ENCODE results near the gene PEG3. TPM values are rescaled to one million over a fixed set of nuclear protein-coding genes. Genes with fewer than 3 reads are reported as not detected.
"Not testable (repeated sequence)": the region's sequence is repeated elsewhere in the genome, so short reads cannot be mapped to it uniquely, and the experiment has no call there.

The PEG3 gene
- polyA plus RNA-seq, 2 of the 4 experiments (the other 2 are of a cell fraction): not detected

DNA sequence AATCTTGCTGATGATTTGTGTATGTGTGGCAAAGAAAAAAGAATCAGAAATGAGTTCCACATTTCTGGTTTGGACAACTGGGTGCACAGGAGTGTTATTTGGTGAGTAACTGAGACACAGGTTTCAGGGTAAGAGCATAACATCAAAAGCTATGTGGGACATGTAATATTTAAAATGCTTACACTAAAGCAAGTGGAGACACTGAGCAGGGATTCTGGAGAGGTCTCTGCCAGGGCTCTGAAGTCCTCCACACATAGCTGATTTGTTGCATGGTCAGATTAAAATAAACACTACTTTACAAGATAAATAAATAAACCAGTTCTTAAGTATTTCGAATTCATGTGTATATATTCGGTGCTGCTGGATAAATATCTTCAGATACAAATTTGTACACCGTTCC lies 16.3 kb upstream of the PEG3 start:
- no peak for DNase-seq (ENCODE audit: low read depth in 1 of 2, low spot score in 1 of 2)
- FAIRE-seq: no peak

DNA sequence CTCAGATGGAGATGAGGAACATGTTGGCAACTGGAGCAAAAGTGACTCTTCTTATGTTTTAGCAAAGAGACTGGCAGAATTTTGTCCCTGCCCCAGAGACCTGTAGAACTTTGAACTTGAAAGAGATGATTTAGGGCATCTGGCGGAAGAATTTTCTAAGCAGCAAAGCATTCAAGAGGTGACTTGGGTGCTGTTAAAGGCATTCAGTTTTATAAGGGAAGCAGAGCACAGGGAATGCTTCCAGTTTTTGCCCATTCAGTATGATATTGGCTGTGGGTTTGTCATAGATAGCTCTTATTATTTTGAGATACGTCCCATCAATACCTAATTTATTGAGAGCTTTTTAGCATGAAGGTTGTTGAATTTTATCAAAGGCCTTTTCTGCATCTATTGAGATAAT lies 11.8 kb upstream of the PEG3 start:
- ATAC-seq; H3K27ac ChIP-seq; H3K4me1 ChIP-seq; POLR2A ChIA-PET; DNase-seq (ENCODE audit: low read depth in 1 of 2, low spot score in 1 of 2); CTCF ChIA-PET; H3K4me3 ChIP-seq; H3K4me2 ChIP-seq; FAIRE-seq: not testable (repeated sequence)
- peaks cover 42% of the 10 kb centered on the region for H3K9me3 ChIP-seq
- 31% methylated on average over 2 of the region's 2 CpGs for WGBS (ENCODE audit: missing lambda C conversion rate)

More for the DNA sequence above, 16.3 kb upstream of the PEG3 start:
- Histone ChIP-seq H3K4me3 (no peak overlapping the region), H3K9me3 (peaks cover 41% of the 10 kb centered on the region), H3K4me1 (no peaks in the 10 kb centered on the region), H3K4me2 (no peak overlapping the region), H3K27ac (no peak overlapping the region)
- CTCF ChIA-PET: interaction anchor here (2.4 kb wide), 1 partner anchor 12 kb away, joined by 6 read pairs; no protein-coding TSS in a partner anchor
- no peak for TF ChIP-seq HDAC2 (IDR thresholded peaks at IDR 0.05)
- TF ChIP-seq BHLHE40 (IDR thresholded peaks at IDR 0.05; ENCODE audit: low read depth, low read length): no peak
- no peak for TF ChIP-seq SMC3 (IDR thresholded peaks at IDR 0.05)
- TF ChIP-seq, protein P1, sequence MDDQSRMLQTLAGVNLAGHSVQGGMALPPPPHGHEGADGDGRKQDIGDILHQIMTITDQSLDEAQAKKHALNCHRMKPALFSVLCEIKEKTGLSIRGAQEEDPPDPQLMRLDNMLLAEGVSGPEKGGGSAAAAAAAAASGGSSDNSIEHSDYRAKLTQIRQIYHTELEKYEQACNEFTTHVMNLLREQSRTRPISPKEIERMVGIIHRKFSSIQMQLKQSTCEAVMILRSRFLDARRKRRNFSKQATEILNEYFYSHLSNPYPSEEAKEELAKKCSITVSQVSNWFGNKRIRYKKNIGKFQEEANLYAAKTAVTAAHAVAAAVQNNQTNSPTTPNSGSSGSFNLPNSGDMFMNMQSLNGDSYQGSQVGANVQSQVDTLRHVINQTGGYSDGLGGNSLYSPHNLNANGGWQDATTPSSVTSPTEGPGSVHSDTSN (IDR thresholded peaks at IDR 0.05): no peak
- no peak for TF ChIP-seq HOXA7 (CRISPR knock-in tag; IDR thresholded peaks at IDR 0.05)
- no peak for TF ChIP-seq CHD2 (IDR thresholded peaks at IDR 0.05; ENCODE audit: low read length, partially characterized antibody)
- no peak for TF ChIP-seq HOXB5 (CRISPR knock-in tag; IDR thresholded peaks at IDR 0.05)
- no peak for TF ChIP-seq FOXS1 (CRISPR knock-in tag; IDR thresholded peaks at IDR 0.05)
- no peak for TF ChIP-seq HOXB13 (CRISPR knock-in tag; IDR thresholded peaks at IDR 0.05; ENCODE audit: low read depth)
- no peak for TF ChIP-seq POLR2AphosphoS2 (conservative IDR thresholded peaks at IDR 0.05; ENCODE audit: low read length)
- TF ChIP-seq MYC (IDR thresholded peaks at IDR 0.05; ENCODE audit: borderline replicate concordance, low read length): no peak
- TF ChIP-seq, protein P2, sequence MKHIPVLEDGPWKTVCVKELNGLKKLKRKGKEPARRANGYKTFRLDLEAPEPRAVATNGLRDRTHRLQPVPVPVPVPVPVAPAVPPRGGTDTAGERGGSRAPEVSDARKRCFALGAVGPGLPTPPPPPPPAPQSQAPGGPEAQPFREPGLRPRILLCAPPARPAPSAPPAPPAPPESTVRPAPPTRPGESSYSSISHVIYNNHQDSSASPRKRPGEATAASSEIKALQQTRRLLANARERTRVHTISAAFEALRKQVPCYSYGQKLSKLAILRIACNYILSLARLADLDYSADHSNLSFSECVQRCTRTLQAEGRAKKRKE (CRISPR knock-in tag; IDR thresholded peaks at IDR 0.05; ENCODE audit: low read depth): no peak
- TF ChIP-seq, protein P3, sequence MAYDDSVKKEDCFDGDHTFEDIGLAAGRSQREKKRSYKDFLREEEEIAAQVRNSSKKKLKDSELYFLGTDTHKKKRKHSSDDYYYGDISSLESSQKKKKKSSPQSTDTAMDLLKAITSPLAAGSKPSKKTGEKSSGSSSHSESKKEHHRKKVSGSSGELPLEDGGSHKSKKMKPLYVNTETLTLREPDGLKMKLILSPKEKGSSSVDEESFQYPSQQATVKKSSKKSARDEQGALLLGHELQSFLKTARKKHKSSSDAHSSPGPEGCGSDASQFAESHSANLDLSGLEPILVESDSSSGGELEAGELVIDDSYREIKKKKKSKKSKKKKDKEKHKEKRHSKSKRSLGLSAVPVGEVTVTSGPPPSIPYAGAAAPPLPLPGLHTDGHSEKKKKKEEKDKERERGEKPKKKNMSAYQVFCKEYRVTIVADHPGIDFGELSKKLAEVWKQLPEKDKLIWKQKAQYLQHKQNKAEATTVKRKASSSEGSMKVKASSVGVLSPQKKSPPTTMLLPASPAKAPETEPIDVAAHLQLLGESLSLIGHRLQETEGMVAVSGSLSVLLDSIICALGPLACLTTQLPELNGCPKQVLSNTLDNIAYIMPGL (CRISPR knock-in tag; IDR thresholded peaks at IDR 0.05; ENCODE audit: borderline replicate concordance): no peak
- no peak for TF ChIP-seq MAFK (IDR thresholded peaks at IDR 0.05; ENCODE audit: partially characterized antibody)
- no peak for TF ChIP-seq GATA3 (IDR thresholded peaks at IDR 0.05; ENCODE audit: borderline replicate concordance)
- no peak for TF ChIP-seq ZNF302 (CRISPR knock-in tag; IDR thresholded peaks at IDR 0.05)
- TF ChIP-seq, protein P4, sequence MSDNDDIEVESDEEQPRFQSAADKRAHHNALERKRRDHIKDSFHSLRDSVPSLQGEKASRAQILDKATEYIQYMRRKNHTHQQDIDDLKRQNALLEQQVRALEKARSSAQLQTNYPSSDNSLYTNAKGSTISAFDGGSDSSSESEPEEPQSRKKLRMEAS (IDR thresholded peaks at IDR 0.05): no peak
- no peak for TF ChIP-seq FOSL2 (IDR thresholded peaks at IDR 0.05)
- no peak for TF ChIP-seq FOSL2 (CRISPR knock-in tag; IDR thresholded peaks at IDR 0.05)
- under 1% methylated on average over 3 of the region's 3 CpGs for WGBS (ENCODE audit: missing lambda C conversion rate)
- no peak for ATAC-seq
- POLR2A ChIA-PET: no interaction called here

DNA sequence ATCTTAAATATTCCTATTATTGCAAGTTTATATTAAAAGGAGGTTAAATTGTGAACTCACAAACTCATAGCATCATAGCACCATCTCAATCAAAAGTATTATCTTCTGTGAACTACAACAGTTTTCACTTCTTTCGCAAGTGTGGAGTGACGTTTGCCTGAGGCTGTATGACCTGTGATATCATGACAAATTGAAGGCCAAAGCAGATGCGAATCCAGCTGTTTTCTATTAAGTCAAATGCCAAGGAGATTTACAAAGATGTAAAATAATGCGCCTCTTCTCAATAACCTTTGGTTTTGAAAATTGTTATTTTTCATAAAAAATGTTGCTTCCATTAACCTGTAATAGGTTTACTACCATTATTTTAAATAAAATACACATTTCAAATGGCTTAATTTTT lies 7.6 kb upstream of the PEG3 start:
- no peak for FAIRE-seq
- WGBS (ENCODE audit: missing lambda C conversion rate): 23% methylated on average over 4 of the region's 4 CpGs

More for the DNA sequence above, 7.6 kb upstream of the PEG3 start:
- no peak overlapping the region for H3K27ac ChIP-seq
- TF ChIP-seq POLR2A (IDR thresholded peaks at IDR 0.05; ENCODE audit: low read length) (no peak), FOSL2 (IDR thresholded peaks at IDR 0.05) (no peak), FOSL2 (CRISPR knock-in tag; IDR thresholded peaks at IDR 0.05) (no peak), CBX2 (IDR thresholded peaks at IDR 0.05; ENCODE audit: borderline replicate concordance, low read depth) (no peak), CHD4 (IDR thresholded peaks at IDR 0.05; ENCODE audit: borderline replicate concordance) (no peak), RCOR1 (IDR thresholded peaks at IDR 0.05; ENCODE audit: low read depth, low read length) (no peak), HOXA7 (CRISPR knock-in tag; IDR thresholded peaks at IDR 0.05) (no peak), SREBF2 (IDR thresholded peaks at IDR 0.05) (no peak), CHD2 (IDR thresholded peaks at IDR 0.05; ENCODE audit: low read length, partially characterized antibody) (no peak), TFCP2L1 (CRISPR knock-in tag; IDR thresholded peaks at IDR 0.05) (no peak)
- TF ChIP-seq, protein P5, sequence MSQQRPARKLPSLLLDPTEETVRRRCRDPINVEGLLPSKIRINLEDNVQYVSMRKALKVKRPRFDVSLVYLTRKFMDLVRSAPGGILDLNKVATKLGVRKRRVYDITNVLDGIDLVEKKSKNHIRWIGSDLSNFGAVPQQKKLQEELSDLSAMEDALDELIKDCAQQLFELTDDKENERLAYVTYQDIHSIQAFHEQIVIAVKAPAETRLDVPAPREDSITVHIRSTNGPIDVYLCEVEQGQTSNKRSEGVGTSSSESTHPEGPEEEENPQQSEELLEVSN (IDR thresholded peaks at IDR 0.05; ENCODE audit: borderline replicate concordance, low read depth): no peak
- DNase-seq (ENCODE audit: low read depth in 1 of 2, low spot score in 1 of 2): no peak
- ChIA-PET POLR2A (no interaction called here), CTCF (no interaction called here)
- no peaks in the 10 kb centered on the region for H3K4me1 ChIP-seq
- no peak for ATAC-seq
- H3K9me3 ChIP-seq: peaks cover 29% of the 10 kb centered on the region; the same call in 2 of the 3 replicates
- H3K4me3 ChIP-seq: no peak overlapping the region
- H3K4me2 ChIP-seq: no peak overlapping the region
